Measurements from ENCODE around the gene FGF14.

GRCh38 chr13:102233566-102234208 is 168.2 kb downstream of the FGF14 start:
- TF ChIP-seq POLR2A (IDR thresholded peaks at IDR 0.05) (no peak), CTCF (IDR thresholded peaks at IDR 0.05) (no peak)

All from lower leg skin (tissue), 3 donors.